K562 (cell line): ENCODE data around the gene ZNF668. TPM values are rescaled to one million over a fixed set of nuclear protein-coding genes. Genes with fewer than 3 reads are reported as not detected.

Experiments used
- CBX5 ChIP-seq: IDR thresholded peaks from 2 replicates; pipeline ENCODE4 v1.6.1; 2014; ENCODE audit warnings: low read depth, borderline replicate concordance
- CREM ChIP-seq: IDR thresholded peaks from 2 replicates; pipeline ENCODE4 v1.6.1; 2014; ENCODE audit warnings: antibody characterized with exemption, low read depth
- ELF2 ChIP-seq: fragments of 250-450 bp; sonication (Bioruptor Pico); IDR thresholded peaks from 2 replicates; pipeline ENCODE4 v1.5.0; 2021; ENCODE audit warnings: mild to moderate bottlenecking
- HDAC3 ChIP-seq: fragments of 450-650 bp; IDR thresholded peaks from 2 replicates; pipeline ENCODE4 v1.6.1; 2018; ENCODE audit warnings: borderline replicate concordance, mild to moderate bottlenecking, moderate library complexity; ENCODE audit not compliant: partially characterized antibody
- HMGN3 ChIP-seq: IDR thresholded peaks from 2 replicates; pipeline ENCODE4 v1.6.1; 2011; ENCODE audit warnings: borderline replicate concordance, low read depth, mild to moderate bottlenecking, mixed read lengths, low read length; ENCODE audit not compliant: insufficient read length; ENCODE audit errors: extremely low read depth
- HNRNPH1 ChIP-seq: fragments of 200-400 bp; formaldehyde crosslinking; optimal IDR thresholded peaks from 2 replicates; pipeline ENCODE3; 2017; ENCODE audit warnings: low read depth, mild to moderate bottlenecking, low read length, moderate library complexity
- ILK ChIP-seq: fragments of 450-650 bp; IDR thresholded peaks from 2 replicates; pipeline ENCODE4 v1.6.1; 2016; ENCODE audit warnings: missing genetic modification characterization, low read depth, mild to moderate bottlenecking, missing compliant biosample characterization, moderate library complexity, borderline replicate concordance
- MAZ ChIP-seq, 2 experiments: fragments of 450-650 bp in 1 of 2; sonication (generic) in 1 of 2; formaldehyde crosslinking; IDR thresholded peaks in 1 of 2; conservative IDR thresholded peaks in 1 of 2; 2 replicates each; pipeline versions ENCODE4 v1.4.0 to v1.5.0; 2020; ENCODE audit warnings: mild to moderate bottlenecking in 1 of 2, missing genetic modification reagents in 1 of 2
- MYC ChIP-seq, 2 experiments: fragments of 250-450 bp in 1 of 2; sonication (Bioruptor Pico) in 1 of 2; IDR thresholded peaks; 2 replicates each; pipeline versions ENCODE4 v1.5.1 to v1.6.1; 2012 to 2021; ENCODE audit warnings: low read depth in 2 of 2, borderline replicate concordance in 1 of 2, improper control_type of control experiment in 1 of 2, low read length in 1 of 2, mild to moderate bottlenecking in 1 of 2, moderate library complexity in 1 of 2
- PTRF ChIP-seq: fragments of 450-650 bp; IDR thresholded peaks from 2 replicates; pipeline ENCODE4 v1.6.1; 2016; ENCODE audit warnings: mild to moderate bottlenecking, missing genetic modification characterization, missing compliant biosample characterization
- SAFB ChIP-seq: fragments of 200-400 bp; formaldehyde crosslinking; IDR thresholded peaks from 2 replicates; pipeline ENCODE4 v1.6.1; 2017; ENCODE audit warnings: low read depth, low read length, borderline replicate concordance
- UBTF ChIP-seq, 2 experiments: IDR thresholded peaks; 2 replicates each; pipeline ENCODE4 v1.6.1; 2012; ENCODE audit warnings: improper control_type of control experiment in 2 of 2, low read depth in 2 of 2, low read length in 2 of 2, borderline replicate concordance in 1 of 2
- YBX1 ChIP-seq: fragments of 450-650 bp; IDR thresholded peaks from 2 replicates; pipeline ENCODE4 v1.7.1; 2016; ENCODE audit warnings: mild to moderate bottlenecking
- ZNF217 ChIP-seq: sonication (generic); formaldehyde crosslinking; IDR thresholded peaks from 2 replicates; pipeline ENCODE4 v1.8.0; 2022; ENCODE audit warnings: mild to moderate bottlenecking, missing genetic modification reagents
- ZNF280B ChIP-seq: fragments of 250-450 bp; sonication (Bioruptor Pico); IDR thresholded peaks from 2 replicates; pipeline ENCODE4 v1.5.1; 2021; ENCODE audit warnings: mild to moderate bottlenecking
- polyA plus RNA-seq, 8 experiments: library from polyadenylated mRNA; depleted of rRNA in 4 of 8; stranded (reverse) in 5 of 8; unstranded in 3 of 8; fragments of >200 nt; fragmentation: Nextera tagmentation in 2 of 8; fragmentation: Illumina TruSeq in 1 of 8; extraction: Ambion mirVana in 2 of 8; extraction: Trizol in 1 of 8; gene quantifications; 2 replicates each; pipeline versions ENCODE4 v1.2.1 to v1.2.3, GENCODE V29; 2011 to 2014; ENCODE audit warnings: inconsistent platforms in 1 of 8, missing spikeins in 1 of 8
- total RNA-seq, 7 experiments: library from RNA; depleted of rRNA in 6 of 7; stranded (reverse); fragments of >200 nt in 6 of 7; fragmentation: Illumina TruSeq in 2 of 7; extraction: Trizol in 2 of 7; gene quantifications; 2 replicates each; pipeline versions ENCODE4 v1.2.1 to v1.2.3, GENCODE V29; 2011 to 2021; ENCODE audit warnings: low replicate concordance in 1 of 7
- TF ChIP-seq, protein P1 (sequence below), 2 experiments: fragments of 250-450 bp in 1 of 2; fragments of 450-650 bp in 1 of 2; sonication (Bioruptor Pico) in 1 of 2; IDR thresholded peaks; 2 replicates each; pipeline versions ENCODE4 v1.6.1 to v1.8.0; 2016 to 2021; ENCODE audit warnings: mild to moderate bottlenecking in 2 of 2, moderate library complexity in 2 of 2, missing compliant biosample characterization in 1 of 2, missing genetic modification characterization in 1 of 2
- TF ChIP-seq, protein P2 (sequence below): sonication (generic); formaldehyde crosslinking; IDR thresholded peaks from 2 replicates; pipeline ENCODE4 v1.8.0; 2022; ENCODE audit warnings: mild to moderate bottlenecking, missing genetic modification reagents
- TF ChIP-seq, protein P3 (sequence below): fragments of 450-650 bp; formaldehyde crosslinking; IDR thresholded peaks from 2 replicates; pipeline ENCODE4 v1.4.0; 2020; ENCODE audit warnings: mild to moderate bottlenecking, moderate library complexity

Gene ZNF668
- total and polyA plus RNA-seq, 9 of the 15 experiments (the other 6 are each of a cell fraction or from before 2014, with no cell fraction given): 0.04 to 15.3 (median 3.8) TPM; not detected in 1

DNA sequence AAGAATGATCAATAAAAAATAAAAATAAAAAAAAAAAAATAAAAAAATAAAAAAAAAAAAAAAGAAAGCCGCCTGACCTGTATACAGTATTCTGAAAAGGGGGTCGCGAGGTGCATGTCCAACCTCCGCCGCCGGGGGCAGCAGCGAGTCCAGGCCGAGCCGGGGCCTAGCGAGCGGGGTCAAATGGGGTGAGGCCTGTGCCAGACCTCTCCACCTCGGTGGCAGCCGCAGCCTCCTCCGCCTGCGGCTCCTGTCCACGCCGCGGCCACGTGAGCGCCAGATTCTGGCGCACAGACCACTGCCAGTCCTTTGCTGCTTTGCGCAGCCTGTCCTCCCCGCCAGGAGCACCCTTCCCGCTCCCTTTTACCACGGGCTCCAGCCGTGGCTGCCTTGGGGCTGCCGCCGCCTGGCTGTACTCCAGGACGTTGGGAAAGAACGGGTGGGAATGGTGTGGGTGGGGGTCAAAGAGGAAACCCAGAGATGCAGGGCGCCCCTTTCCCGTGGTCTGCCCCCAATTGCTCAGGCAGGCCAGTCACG is 31.7 kb upstream of the ZNF668 start (continued):
- peak; percentile 46; the same call in 1 of the 2 replicates for TF ChIP-seq CREM
- TF ChIP-seq, protein P1, sequence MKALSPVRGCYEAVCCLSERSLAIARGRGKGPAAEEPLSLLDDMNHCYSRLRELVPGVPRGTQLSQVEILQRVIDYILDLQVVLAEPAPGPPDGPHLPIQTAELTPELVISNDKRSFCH (CRISPR knock-in tag; IDR thresholded peaks at IDR 0.05): no peak
- TF ChIP-seq, protein P1 (tag; IDR thresholded peaks at IDR 0.05): peak; percentile 38; the same call in 1 of the 2 replicates
- no peak for TF ChIP-seq ILK
- no peak for TF ChIP-seq PTRF (tag)
- peak; percentile 30; the same call in 1 of the 2 replicates for TF ChIP-seq CBX5
- TF ChIP-seq ZNF217: no peak
- TF ChIP-seq ELF2: no peak
- peak; percentile 97 for TF ChIP-seq HMGN3
- TF ChIP-seq, protein P2, sequence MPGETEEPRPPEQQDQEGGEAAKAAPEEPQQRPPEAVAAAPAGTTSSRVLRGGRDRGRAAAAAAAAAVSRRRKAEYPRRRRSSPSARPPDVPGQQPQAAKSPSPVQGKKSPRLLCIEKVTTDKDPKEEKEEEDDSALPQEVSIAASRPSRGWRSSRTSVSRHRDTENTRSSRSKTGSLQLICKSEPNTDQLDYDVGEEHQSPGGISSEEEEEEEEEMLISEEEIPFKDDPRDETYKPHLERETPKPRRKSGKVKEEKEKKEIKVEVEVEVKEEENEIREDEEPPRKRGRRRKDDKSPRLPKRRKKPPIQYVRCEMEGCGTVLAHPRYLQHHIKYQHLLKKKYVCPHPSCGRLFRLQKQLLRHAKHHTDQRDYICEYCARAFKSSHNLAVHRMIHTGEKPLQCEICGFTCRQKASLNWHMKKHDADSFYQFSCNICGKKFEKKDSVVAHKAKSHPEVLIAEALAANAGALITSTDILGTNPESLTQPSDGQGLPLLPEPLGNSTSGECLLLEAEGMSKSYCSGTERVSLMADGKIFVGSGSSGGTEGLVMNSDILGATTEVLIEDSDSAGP (CRISPR knock-in tag): no peak
- peak; percentile 76 for TF ChIP-seq HDAC3
- TF ChIP-seq, protein P3, sequence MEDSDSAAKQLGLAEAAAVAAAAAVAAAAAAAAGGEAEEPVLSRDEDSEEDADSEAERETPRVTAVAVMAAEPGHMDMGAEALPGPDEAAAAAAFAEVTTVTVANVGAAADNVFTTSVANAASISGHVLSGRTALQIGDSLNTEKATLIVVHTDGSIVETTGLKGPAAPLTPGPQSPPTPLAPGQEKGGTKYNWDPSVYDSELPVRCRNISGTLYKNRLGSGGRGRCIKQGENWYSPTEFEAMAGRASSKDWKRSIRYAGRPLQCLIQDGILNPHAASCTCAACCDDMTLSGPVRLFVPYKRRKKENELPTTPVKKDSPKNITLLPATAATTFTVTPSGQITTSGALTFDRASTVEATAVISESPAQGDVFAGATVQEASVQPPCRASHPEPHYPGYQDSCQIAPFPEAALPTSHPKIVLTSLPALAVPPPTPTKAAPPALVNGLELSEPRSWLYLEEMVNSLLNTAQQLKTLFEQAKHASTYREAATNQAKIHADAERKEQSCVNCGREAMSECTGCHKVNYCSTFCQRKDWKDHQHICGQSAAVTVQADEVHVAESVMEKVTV: no peak
- TF ChIP-seq ZNF280B (CRISPR knock-in tag): no peak
- no peak for TF ChIP-seq YBX1
- TF ChIP-seq HNRNPH1: no peak
- TF ChIP-seq UBTF (IDR thresholded peaks at IDR 0.05; ENCODE audit: borderline replicate concordance in 1 of 2, low read depth in 2 of 2, low read length in 2 of 2): no peak
- peak; percentile 67; the same call in 1 of the 2 replicates for TF ChIP-seq SAFB
- peak; percentile 76 for TF ChIP-seq MAZ (CRISPR knock-in tag; conservative IDR thresholded peaks at IDR 0.05 in 1 of 2, IDR thresholded peaks at IDR 0.05 in 1 of 2)
- TF ChIP-seq MYC (IDR thresholded peaks at IDR 0.05; ENCODE audit: low read depth, low read length): peak; percentile 93
- no peak for TF ChIP-seq MYC (CRISPR knock-in tag; IDR thresholded peaks at IDR 0.05; ENCODE audit: borderline replicate concordance, low read depth)
